HG03565 (cell line): ENCODE measurements around the gene KRT13.

Source experiments
- ATAC-seq: cut with Tn5 transposase; IDR thresholded peaks from one replicate; pipeline ENCODE4 v1.9.1; 2021; ENCODE audit warnings: mild to moderate bottlenecking, moderate library complexity; ENCODE audit not compliant: unreplicated experiment

Gene KRT13

DNA sequence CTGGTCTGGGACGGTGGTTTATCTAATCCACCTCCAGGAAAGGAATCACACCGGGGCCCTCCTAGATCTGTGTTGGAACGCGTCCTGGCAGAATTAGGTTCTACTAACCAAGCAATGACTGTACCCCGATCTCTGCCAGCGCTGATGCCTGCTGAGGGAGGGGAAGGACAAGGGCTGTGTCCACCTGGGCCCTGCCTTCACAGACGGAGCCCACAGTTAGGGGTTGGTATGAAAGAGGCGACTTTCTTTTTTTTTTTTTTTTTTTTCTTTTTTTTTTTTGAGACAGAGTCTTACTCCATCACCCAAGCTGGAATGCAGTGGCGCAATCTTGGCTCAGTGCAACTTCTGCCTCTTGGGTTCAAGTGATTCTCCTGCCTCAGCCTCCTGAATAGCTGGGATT, 32.6 kb upstream of the KRT13 start:
- ATAC-seq = no peak

DNA sequence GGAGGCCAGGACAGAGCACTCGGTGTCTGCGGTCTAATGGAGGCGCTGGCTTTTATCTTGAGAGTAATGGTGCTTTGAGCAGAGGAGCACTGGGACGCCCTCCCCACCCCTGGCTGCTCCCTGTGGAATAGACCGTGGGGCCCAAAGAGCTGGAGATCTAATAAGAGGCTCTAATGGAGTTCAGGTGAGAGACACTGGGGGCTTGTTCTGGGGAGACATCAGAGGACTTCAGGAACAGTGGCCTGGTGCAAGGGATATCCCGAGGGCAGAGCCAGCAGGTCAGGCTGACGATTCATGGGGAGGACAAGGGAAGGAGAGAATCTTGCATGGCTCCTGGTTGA, 32.2 kb upstream of the KRT13 start:
- ATAC-seq = no peak

DNA sequence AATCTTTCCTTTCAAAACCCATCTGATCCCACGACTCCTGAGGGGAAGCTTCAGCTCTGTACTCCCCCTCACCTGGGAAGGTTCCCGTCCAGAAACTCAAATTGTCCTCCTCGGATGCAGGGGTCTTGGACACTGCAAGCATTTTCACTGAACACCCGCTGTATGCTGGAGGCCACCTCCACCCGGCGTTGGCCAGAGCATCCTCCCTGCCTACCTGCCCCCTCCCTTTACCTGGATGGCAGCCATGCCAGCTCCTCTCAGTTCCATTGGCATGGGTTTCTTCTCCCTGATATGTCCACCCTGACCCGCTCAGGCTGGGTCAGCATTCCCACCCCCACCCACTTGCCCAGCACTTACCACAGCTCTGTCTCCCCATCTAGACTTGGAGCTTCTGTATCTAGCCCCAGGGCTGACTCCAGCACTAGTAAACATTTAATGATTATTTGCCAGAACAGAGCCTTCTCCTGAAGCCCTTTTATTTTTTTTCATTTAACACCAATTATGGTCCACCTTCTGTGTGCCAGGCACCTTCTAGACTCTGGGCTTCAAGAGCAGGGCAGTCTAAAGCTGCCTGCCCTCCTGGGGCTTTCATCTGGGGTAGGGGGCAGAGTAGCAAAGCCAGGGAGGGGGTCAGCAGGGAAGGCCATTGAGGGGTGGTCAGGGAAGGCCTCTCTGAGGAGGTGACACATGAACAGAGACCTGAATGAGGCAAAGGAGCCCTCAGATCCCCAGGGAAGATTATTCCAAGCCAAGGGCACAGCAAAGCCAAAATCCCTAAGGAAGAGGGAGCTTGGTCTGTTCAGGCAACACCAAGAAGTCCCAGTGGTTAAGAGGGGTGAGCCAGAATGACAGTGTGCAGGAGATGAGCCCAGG, 31.6 kb upstream of the KRT13 start:
- ATAC-seq = no peak

GRCh38 chr17:41535764-41536481, 30.5 kb upstream of the KRT13 start:
- ATAC-seq = no peak

DNA sequence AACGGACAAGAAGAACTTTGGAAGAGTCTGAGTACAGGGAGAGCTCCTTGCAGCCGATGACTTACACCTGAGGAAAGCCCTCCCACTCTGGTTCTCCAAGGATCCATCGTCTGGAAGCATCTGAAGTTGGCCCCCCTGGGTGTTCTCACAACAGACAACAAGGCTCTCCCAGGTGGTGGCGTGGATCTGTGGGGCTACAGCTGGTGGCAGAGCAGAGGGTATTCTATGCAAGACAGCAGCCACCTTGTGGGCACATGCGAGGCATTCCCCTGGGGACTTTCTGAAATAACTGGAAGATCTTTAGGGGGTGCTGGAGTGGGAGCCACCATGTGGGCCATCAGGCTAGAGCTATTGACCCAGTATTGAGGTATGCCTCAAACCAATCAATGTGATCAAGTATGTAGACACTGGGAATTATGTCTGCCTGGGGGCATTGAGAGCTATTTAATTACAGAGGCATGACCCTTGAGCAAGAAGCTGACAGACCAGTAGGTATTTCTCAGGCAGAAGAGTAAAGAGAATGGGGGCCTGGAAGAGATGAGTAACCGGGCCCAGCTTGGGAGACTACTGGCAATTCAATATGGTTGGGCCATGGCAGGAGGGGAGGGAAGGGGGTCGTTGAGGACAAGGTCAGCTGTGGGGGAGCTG, 29.6 kb upstream of the KRT13 start:
- ATAC-seq = no peak

- no peak for ATAC-seq
These were observed 28.2 kb upstream of the KRT13 start for GRCh38 chr17:41533613-41534012.

DNA sequence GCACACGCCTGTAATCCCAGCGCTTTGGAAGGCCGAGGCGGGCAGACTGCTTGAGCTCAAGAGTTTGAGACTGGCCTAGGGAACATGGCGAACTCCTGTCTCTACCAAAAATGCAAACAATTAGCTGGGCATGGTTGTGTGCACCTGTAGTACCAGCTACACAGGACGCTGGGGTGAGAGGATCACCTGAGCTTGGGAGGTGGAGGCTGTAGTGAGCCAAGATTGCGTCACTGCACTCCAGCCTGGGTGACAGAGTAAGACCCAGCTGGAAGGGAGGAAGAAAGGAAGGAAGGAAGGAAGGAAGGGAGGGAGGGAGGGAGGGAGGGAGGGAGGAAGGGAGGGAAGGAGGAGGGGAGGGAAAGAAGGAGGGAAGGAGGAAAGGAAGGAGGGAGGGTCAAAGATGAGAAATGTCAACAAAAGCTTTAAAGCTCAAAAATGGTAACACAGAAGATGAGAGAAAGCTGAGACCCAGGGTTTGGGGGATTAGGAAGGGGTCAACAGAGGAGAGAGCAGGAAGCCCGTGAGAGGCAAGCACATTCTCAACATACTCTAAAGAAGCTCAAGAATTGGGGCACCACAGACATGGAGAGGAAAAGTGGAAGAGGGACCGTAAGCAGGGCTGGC, 27.6 kb upstream of the KRT13 start:
- ATAC-seq = no peak

DNA sequence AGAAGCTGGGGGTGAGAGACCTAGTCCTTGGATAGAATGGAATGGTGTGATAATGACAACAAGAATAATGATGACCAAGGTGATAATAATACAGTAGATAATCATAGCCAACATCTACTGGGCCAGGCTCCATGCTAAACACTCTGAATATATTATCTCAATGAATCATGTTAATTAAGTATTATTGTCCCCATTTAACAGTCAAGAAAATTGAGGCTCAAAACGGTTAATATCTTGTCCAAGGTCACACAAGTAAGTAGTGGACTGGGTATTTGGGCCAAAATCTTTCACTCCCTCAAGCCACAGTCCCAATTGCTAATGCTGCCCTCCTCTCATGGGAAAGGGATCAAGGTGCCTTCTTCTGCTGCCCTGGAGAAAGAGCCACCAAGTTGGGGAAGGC, 26.6 kb upstream of the KRT13 start:
- no peak for ATAC-seq

- no peak for ATAC-seq
These were observed 24.9 kb upstream of the KRT13 start for GRCh38 chr17:41530062-41531048.

GRCh38 chr17:41529491-41529915, 24.1 kb upstream of the KRT13 start:
- ATAC-seq = no peak

- no peak for ATAC-seq
These were observed 23.5 kb upstream of the KRT13 start for GRCh38 chr17:41528959-41529353.

DNA sequence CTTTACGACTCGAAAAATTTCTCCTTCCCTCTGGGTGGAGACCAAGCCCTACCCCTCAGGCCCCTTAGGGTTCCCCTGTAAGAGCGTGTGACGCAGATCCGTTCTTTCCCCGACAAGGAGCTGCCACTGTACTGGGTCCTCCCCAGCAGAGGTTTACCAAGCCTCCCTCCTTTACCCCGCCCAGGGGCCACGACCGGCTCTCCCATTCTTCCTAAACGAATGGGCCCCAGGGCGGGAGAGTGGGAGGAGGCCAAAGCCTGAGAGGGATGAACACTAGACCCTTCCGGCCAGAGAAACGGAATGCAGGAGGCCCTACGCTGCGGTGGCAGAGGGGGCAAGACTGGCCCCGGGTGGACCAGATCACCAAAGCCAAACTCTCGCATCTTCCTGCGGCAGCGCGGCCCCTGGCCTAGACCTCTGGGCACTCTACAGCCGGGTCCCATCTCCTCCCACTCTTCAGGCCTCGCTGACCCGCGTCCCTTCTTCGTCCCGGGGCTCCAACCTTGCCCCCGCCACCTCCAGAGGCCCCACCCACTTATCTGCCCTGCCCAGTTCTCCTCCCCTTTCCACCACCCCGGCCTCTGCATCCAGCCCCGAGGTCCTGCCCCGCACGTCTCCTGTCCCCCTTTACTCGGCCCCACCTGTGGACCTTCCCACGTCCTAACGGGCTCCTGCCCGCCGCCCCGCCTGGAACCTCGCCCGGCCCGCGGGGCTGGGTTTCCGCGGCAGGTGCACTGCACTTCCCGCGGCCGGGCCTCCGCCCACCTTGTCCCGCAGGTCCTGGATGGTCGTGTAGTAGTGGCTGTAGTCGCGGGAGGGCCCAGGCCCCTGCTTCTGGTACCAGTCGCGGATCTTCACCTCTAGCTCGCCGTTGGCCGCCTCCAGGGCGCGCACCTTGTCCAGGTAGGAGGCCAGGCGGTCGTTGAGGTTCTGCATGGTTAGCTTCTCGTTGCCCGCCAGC, 21.9 kb upstream of the KRT13 start:
- no peak for ATAC-seq

DNA sequence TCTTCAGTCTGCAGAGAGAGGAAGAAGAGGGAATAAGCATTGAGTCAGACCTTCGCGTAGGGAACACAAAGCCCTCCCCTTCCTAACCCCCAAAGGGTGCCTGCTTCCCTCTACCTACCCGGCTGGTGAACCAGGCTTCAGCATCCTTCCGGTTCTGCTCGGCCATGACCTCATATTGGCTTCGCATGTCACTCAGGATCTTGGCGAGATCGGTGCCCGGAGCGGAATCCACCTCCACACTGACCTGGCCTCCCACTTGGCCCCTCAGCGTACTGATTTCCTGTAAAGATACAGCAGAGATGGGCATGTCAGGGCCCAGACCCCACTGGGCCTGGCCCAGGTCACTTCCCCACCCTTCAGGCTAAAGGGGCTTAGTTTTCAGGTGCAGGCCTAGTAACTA, 18.8 kb upstream of the KRT13 start:
- ATAC-seq = no peak

GRCh38 chr17:41523787-41524186, 18.4 kb upstream of the KRT13 start:
- ATAC-seq = no peak

- no peak for ATAC-seq
These were observed 17.8 kb upstream of the KRT13 start for GRCh38 chr17:41523225-41523593.

DNA sequence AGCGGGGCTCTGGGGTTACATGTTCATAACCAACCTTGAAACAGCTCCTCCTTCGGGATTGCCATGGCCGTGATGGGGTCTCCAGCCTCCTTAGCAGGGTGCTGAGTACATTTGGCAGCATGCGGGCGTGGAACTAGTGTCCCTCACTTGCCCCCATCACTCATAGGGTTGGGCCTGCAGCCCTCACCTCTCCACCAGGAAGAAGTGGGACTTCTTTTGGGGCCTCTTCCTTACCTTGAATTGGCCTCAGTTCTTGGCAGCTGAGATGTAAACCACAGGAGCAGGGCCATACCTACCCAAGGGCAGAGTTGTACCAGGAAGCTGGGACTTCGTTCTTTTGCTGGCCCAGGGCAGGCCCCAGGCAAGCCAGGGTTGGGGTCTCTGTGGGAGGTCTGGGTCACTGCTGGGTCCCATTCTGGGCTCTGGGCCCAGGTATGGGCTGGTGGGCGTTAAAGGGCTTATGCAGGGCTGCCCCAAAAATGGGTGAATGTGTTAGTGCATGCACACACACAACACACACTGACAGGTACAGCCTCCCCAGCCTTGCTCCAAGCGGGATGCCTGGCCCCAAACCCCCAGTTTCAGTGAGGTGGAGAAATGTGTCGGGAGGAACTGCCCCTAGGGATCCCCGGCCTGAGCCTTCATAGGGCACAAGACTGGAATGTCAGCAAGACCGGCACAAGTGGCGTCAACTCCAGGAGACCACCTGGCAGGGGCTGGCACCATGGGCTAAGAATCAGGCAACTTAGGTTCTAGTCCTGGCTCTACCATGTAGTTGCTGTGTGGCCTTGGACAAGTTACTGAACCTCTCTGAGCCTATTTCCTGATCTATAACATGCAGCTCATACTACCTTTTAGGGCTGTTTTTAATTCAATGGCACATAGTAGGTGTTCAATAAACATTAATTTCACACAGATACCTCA, 17.2 kb upstream of the KRT13 start:
- ATAC-seq = no peak

DNA sequence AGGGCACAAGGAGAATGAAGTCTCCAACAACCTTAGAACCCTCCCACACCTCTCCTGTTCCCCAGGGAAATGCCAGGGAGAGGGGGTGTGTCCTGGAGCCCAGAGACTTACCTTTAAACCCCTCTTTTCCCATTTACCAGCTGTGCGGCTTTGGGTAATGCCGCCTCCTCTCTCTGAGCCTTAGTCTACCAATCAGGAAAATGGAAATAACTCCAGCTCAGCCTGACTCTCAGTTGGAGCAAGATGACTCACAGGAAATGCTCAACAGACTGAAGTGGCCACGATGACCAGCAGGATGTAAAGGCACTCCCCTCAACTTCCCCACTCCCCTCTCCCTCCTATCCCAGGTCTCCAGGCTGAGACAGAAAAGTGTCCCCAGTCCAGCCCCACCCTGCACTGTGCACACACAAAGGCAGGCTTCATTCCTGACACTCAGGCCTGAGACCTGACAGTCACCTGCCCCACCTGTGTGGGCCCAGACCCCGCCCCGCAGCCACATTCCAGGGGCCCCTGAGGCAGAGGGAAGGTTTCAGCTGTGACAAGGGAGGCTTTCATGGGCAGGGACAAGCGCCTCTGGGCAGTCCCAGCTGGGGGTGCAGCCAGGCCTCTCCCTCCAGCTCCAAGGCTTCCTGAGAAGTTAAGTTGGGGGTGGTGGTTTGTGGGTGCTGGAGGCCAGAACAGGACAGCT, 16.3 kb upstream of the KRT13 start:
- no peak for ATAC-seq
